SK-N-SH treated with all-trans-retinoic acid at 6 μM for 48 hours (cell line): ENCODE results near the gene HTR2B.
A peak's percentile ranks its signal among the peaks of the same experiment; 100 is the strongest.

ENCODE experiments used
- ATAC-seq: fragments of 200-7000 bp; cut with Tn5 transposase; 3 replicates; pipeline ENCODE4 v1.9.1; 2020; ENCODE audit warnings: mild to moderate bottlenecking, moderate library complexity
- ARNTL ChIP-seq: fragments of 450-650 bp; formaldehyde crosslinking; IDR thresholded peaks from 2 replicates; pipeline ENCODE4 v1.5.0; 2020; ENCODE audit warnings: low read depth, mild to moderate bottlenecking, moderate library complexity, borderline replicate concordance
- BACH2 ChIP-seq: fragments of 250-450 bp; sonication (Bioruptor Pico); IDR thresholded peaks from 2 replicates; pipeline ENCODE4 v1.9.0; 2021; ENCODE audit warnings: mild to moderate bottlenecking, borderline replicate concordance
- CSDC2 ChIP-seq: fragments of 250-450 bp; sonication (Bioruptor Pico); IDR thresholded peaks from 2 replicates; pipeline ENCODE4 v1.5.0; 2020; ENCODE audit warnings: mild to moderate bottlenecking, moderate library complexity
- ESRRG ChIP-seq: fragments of 250-450 bp; sonication (Bioruptor Pico); IDR thresholded peaks from 2 replicates; pipeline ENCODE4 v1.6.1; 2021; ENCODE audit warnings: mild to moderate bottlenecking
- GLIS3 ChIP-seq: fragments of 250-450 bp; sonication (Bioruptor Pico); IDR thresholded peaks from 2 replicates; pipeline ENCODE4 v1.5.0; 2020; ENCODE audit warnings: mild to moderate bottlenecking, moderate library complexity
- ISL1 ChIP-seq: fragments of 250-450 bp; sonication (Bioruptor Pico); IDR thresholded peaks from 2 replicates; pipeline ENCODE4 v2.1.2; 2022; ENCODE audit warnings: mild to moderate bottlenecking, moderate library complexity
- PATZ1 ChIP-seq: fragments of 250-450 bp; sonication (Bioruptor Pico); IDR thresholded peaks from 2 replicates; pipeline ENCODE4 v1.8.0; 2020; ENCODE audit warnings: mild to moderate bottlenecking, moderate library complexity, borderline replicate concordance
- PPARA ChIP-seq: fragments of 250-450 bp; sonication (Bioruptor Pico); IDR thresholded peaks from 2 replicates; pipeline ENCODE4 v1.5.0; 2020; ENCODE audit warnings: mild to moderate bottlenecking, borderline replicate concordance
- TOX ChIP-seq: fragments of 250-450 bp; sonication (Bioruptor Pico); IDR thresholded peaks from 2 replicates; pipeline ENCODE4 v1.8.0; 2021; ENCODE audit warnings: mild to moderate bottlenecking, moderate library complexity, borderline replicate concordance
- ZC3H10 ChIP-seq: fragments of 250-450 bp; sonication (Bioruptor Pico); IDR thresholded peaks from 2 replicates; pipeline ENCODE4 v1.5.1; 2021; ENCODE audit warnings: mild to moderate bottlenecking, moderate library complexity
- ZFP3 ChIP-seq: fragments of 250-450 bp; sonication (Bioruptor Pico); IDR thresholded peaks from 2 replicates; pipeline ENCODE4 v1.5.0; 2020; ENCODE audit warnings: mild to moderate bottlenecking, moderate library complexity
- ZFP30 ChIP-seq: fragments of 450-650 bp; formaldehyde crosslinking; IDR thresholded peaks from 2 replicates; pipeline ENCODE4 v1.5.0; 2022; ENCODE audit warnings: mild to moderate bottlenecking, moderate library complexity
- ZNF565 ChIP-seq: fragments of 450-650 bp; formaldehyde crosslinking; conservative IDR thresholded peaks from 2 replicates; pipeline ENCODE4 v1.5.0; 2020; ENCODE audit warnings: low read depth, mild to moderate bottlenecking, moderate library complexity
- ZNF70 ChIP-seq: fragments of 450-650 bp; formaldehyde crosslinking; IDR thresholded peaks from 2 replicates; pipeline ENCODE4 v1.5.0; 2020; ENCODE audit warnings: mild to moderate bottlenecking, moderate library complexity
- TF ChIP-seq, protein P1 (sequence below): fragments of 250-450 bp; sonication (Bioruptor Pico); IDR thresholded peaks from 2 replicates; pipeline ENCODE4 v1.5.1; 2020; ENCODE audit warnings: low read depth, mild to moderate bottlenecking, moderate library complexity
- TF ChIP-seq, protein P2 (sequence below): fragments of 250-450 bp; sonication (Bioruptor Pico); IDR thresholded peaks from 2 replicates; pipeline ENCODE4 v1.5.1; 2021; ENCODE audit warnings: mild to moderate bottlenecking, moderate library complexity
- TF ChIP-seq, protein P3 (sequence below): fragments of 250-450 bp; sonication (Bioruptor Pico); IDR thresholded peaks from 2 replicates; pipeline ENCODE4 v1.5.0; 2020; ENCODE audit warnings: mild to moderate bottlenecking, moderate library complexity

The HTR2B gene

DNA sequence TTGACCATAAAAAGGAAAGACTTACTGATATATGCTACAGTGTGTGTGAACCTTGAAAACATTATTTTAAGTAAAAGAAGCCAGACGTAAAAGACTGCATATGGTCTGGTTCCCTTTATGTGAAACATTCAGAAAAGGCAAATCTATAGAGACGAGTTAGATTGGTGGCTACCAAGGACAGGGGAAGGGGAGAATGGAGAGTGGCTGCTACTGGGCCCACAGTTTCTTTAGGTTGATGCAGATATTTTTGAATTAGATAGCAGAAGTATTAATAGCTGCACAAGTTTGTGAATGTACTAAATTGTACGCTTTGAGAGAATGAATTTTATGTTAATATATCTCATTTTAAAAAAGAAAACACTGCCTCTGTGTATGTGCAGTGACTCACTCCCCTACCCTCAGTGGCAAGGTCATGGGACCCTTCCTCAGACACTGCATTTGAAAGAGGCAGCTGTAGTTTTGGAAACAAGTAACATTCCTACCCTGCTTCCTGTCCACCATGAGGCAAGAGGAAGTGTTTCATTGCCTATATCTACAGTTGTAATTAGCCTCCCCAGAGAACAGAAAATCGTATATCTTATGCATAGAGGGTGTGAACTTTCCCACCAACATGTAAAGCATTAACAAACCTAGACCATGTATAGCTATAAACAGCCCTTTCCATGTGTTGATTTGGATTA lies 43.8 kb upstream of the HTR2B start:
- no peak for ATAC-seq
- TF ChIP-seq GLIS3 (CRISPR knock-in tag) (no peak), ARNTL (no peak), PPARA (CRISPR knock-in tag) (no peak), CSDC2 (CRISPR knock-in tag) (no peak), ESRRG (CRISPR knock-in tag) (no peak), BACH2 (CRISPR knock-in tag) (no peak), ISL1 (CRISPR knock-in tag) (0 out of 2 replicates have a peak, but pooled peaks have one; percentile 0)

- TF ChIP-seq, protein P1, sequence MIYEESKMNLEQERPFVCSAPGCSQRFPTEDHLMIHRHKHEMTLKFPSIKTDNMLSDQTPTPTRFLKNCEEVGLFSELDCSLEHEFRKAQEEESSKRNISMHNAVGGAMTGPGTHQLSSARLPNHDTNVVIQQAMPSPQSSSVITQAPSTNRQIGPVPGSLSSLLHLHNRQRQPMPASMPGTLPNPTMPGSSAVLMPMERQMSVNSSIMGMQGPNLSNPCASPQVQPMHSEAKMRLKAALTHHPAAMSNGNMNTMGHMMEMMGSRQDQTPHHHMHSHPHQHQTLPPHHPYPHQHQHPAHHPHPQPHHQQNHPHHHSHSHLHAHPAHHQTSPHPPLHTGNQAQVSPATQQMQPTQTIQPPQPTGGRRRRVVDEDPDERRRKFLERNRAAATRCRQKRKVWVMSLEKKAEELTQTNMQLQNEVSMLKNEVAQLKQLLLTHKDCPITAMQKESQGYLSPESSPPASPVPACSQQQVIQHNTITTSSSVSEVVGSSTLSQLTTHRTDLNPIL (CRISPR knock-in tag), result no peak
- TF ChIP-seq BACH2 (CRISPR knock-in tag) (no peak), ISL1 (CRISPR knock-in tag) (peak; percentile 45; the same call in 1 of the 2 replicates), ZFP3 (CRISPR knock-in tag) (no peak), ARNTL (no peak)
- TF ChIP-seq, protein P2, sequence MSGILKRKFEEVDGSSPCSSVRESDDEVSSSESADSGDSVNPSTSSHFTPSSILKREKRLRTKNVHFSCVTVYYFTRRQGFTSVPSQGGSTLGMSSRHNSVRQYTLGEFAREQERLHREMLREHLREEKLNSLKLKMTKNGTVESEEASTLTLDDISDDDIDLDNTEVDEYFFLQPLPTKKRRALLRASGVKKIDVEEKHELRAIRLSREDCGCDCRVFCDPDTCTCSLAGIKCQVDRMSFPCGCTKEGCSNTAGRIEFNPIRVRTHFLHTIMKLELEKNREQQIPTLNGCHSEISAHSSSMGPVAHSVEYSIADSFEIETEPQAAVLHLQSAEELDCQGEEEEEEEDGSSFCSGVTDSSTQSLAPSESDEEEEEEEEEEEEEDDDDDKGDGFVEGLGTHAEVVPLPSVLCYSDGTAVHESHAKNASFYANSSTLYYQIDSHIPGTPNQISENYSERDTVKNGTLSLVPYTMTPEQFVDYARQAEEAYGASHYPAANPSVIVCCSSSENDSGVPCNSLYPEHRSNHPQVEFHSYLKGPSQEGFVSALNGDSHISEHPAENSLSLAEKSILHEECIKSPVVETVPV (CRISPR knock-in tag), result no peak
- no peak for ATAC-seq
These were observed 43.1 kb upstream of the HTR2B start for GRCh38 chr2:231167745-231168459.

DNA sequence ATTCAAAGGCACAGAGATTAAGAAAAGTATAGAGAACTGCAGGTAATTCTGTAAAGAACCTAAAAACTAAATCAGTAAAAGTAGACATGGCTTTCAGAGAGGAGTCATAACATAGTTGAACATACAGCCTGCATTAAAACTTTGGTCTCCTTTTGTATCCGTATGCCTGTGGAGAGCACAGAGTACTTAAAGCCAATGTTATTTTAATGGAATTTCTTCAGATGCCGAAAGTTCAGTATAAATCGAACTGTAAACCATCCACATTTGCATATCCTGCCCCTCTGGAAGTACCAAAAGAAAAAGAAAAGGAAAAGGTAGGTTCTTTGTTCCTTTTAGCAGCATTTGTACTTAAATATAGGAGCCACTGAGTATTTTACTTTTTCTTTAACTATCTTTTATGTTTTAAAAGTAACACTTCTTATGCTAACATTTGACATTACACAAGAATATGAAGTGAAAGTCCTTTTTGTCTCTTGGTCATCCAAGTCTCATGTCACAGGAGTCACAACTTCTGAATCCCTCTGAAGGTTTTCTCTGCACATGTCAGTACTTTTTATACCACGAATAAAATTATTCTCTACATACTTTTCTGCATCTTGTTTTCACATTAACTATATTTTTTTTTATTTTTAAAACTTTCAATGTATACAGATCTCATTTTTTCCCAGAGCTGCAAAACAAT lies 38.7 kb upstream of the HTR2B start:
- TF ChIP-seq, protein P1 (CRISPR knock-in tag), result no peak
- ATAC-seq, result no peak

DNA sequence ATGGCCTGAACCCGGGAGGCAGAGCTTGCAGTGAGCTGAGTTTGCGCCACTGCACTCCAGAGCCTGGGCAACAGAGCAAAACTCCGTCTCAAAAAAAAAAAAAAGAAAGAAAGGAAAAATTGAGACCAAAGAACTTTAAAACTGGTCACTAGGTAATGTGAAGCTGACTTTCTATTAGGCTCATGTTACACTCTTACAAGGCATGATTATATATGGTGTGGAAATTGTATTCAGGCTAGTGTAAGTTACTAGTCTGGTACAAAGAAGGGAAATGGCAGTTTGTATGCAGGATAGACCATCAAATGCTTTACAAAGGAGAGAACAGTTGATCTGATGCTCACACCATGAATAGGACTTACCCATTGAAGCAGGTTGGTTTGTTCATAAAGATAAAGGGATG lies 38.2 kb upstream of the HTR2B start:
- no peak for ATAC-seq
- no peak for TF ChIP-seq ARNTL
- no peak for TF ChIP-seq ZFP3 (CRISPR knock-in tag)
- TF ChIP-seq ZC3H10 (CRISPR knock-in tag), result no peak

- TF ChIP-seq, protein P1 (CRISPR knock-in tag), result peak; percentile 43; the same call in 1 of the 2 replicates
- TF ChIP-seq, protein P3, sequence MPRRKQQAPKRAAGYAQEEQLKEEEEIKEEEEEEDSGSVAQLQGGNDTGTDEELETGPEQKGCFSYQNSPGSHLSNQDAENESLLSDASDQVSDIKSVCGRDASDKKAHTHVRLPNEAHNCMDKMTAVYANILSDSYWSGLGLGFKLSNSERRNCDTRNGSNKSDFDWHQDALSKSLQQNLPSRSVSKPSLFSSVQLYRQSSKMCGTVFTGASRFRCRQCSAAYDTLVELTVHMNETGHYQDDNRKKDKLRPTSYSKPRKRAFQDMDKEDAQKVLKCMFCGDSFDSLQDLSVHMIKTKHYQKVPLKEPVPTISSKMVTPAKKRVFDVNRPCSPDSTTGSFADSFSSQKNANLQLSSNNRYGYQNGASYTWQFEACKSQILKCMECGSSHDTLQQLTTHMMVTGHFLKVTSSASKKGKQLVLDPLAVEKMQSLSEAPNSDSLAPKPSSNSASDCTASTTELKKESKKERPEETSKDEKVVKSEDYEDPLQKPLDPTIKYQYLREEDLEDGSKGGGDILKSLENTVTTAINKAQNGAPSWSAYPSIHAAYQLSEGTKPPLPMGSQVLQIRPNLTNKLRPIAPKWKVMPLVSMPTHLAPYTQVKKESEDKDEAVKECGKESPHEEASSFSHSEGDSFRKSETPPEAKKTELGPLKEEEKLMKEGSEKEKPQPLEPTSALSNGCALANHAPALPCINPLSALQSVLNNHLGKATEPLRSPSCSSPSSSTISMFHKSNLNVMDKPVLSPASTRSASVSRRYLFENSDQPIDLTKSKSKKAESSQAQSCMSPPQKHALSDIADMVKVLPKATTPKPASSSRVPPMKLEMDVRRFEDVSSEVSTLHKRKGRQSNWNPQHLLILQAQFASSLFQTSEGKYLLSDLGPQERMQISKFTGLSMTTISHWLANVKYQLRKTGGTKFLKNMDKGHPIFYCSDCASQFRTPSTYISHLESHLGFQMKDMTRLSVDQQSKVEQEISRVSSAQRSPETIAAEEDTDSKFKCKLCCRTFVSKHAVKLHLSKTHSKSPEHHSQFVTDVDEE, result no peak
- TF ChIP-seq, protein P2 (CRISPR knock-in tag), result no peak
- TF ChIP-seq CSDC2 (CRISPR knock-in tag), result no peak
- TF ChIP-seq PATZ1 (CRISPR knock-in tag), result no peak
- no peak for TF ChIP-seq ZNF70
- TF ChIP-seq ZNF565 (CRISPR knock-in tag), result no peak
- no peak for TF ChIP-seq PPARA (CRISPR knock-in tag)
- no peak; the same call in 1 of the 2 replicates for TF ChIP-seq TOX (CRISPR knock-in tag)
- TF ChIP-seq ZFP30 (CRISPR knock-in tag), result no peak
- TF ChIP-seq ISL1 (CRISPR knock-in tag), result peak; percentile 95
These were observed 37.1 kb upstream of the HTR2B start for GRCh38 chr2:231161877-231162329.

More at GRCh38 chr2:231161877-231162329, 37.1 kb upstream of the HTR2B start:
- peak; percentile 94 for ATAC-seq
